Esophagus squamous epithelium (tissue), 5 donors: ENCODE data around the gene SOX18. TPM values are rescaled to one million over a fixed set of nuclear protein-coding genes. Genes with fewer than 3 reads are reported as not detected.

Experiments
- DNase-seq: peaks from one replicate; lab custom pipeline; 2025; lab: John Stamatoyannopoulos, UW
- H3K27ac ChIP-seq, 4 donors: fragments of 200-600 bp; sonication (generic); one replicate each; pipeline ENCODE4 v1.5.1; 2016 to 2019; ENCODE audit warnings: mild to moderate bottlenecking in 1 of 4
- H3K27me3 ChIP-seq, 4 donors: fragments of 200-600 bp; sonication (generic); 1 replicate in 3 of 4; 2 replicates in 1 of 4; pipeline versions ENCODE4 v1.5.1 to v1.6.0; 2017 to 2021; ENCODE audit warnings: antibody characterized with exemption in 1 of 4
- H3K36me3 ChIP-seq, 3 donors: fragments of 200-600 bp; sonication (generic); one replicate each; pipeline ENCODE4 v1.5.1; 2016 to 2019
- H3K4me1 ChIP-seq, 3 donors: fragments of 200-600 bp; sonication (generic); one replicate each; pipeline ENCODE4 v1.5.1; 2017 to 2019
- H3K4me3 ChIP-seq, 4 donors: fragments of 200-600 bp; sonication (generic); 1 replicate in 3 of 4; 2 replicates in 1 of 4; pipeline ENCODE4 v1.5.1; 2016 to 2019; ENCODE audit warnings: mild to moderate bottlenecking in 2 of 4, moderate library complexity in 1 of 4
- H3K9me3 ChIP-seq, 3 donors: fragments of 200-600 bp; sonication (generic); one replicate each; pipeline ENCODE4 v1.5.1; 2016 to 2019
- CTCF ChIP-seq, 6 experiments: fragments of 450-650 bp in 4 of 6; fragments of 200-600 bp in 2 of 6; sonication (generic) in 2 of 6; IDR thresholded peaks; one replicate each; pipeline ENCODE4 v1.5.1; 2016 to 2019; ENCODE audit warnings: antibody characterized with exemption in 6 of 6, mild to moderate bottlenecking in 4 of 6, moderate library complexity in 4 of 6
- POLR2A ChIP-seq, 4 donors: fragments of 450-650 bp; IDR thresholded peaks; one replicate each; pipeline ENCODE4 v1.6.1; 2017; ENCODE audit warnings: antibody characterized with exemption in 4 of 4, mild to moderate bottlenecking in 4 of 4, moderate library complexity in 3 of 4
- WGBS, 2 donors: methylation state at CpG; one replicate each; pipeline ENCODE4 v1.1.5; 2018; 5-methylcytosine and 5-hydroxymethylcytosine counted together
- intact Hi-C: fragments of 100-400 bp; cut with DNase I; formaldehyde crosslinking; loops from one replicate; pipeline ENCODE4 v1.15.0; 2022
- total RNA-seq, 4 donors: library from RNA; depleted of rRNA; stranded (reverse); fragments of >200 nt; gene quantifications; one replicate each; pipeline ENCODE4 v1.1.0, GENCODE V29; 2016
- donor health status: DM: yes; HTN: yes; CAD: no.

The SOX18 gene
- total RNA-seq, 4 donors from 2014 or later, result 1.3 to 4.5 (median 3.9) TPM

GRCh38 chr20:64048402-64049044 lies 916 bp downstream of the SOX18 start:
- intact Hi-C loops, result no loop called here
- Histone ChIP-seq H3K9me3 (no peaks in the 10 kb centered on the region), H3K27me3 (peaks cover 7 to 92% (median 15%) of the 10 kb centered on the region in 4 donors), H3K36me3 (no peaks in the 10 kb centered on the region), H3K4me1 (peaks cover 24 to 80% (median 35%) of the 10 kb centered on the region in 3 donors), H3K4me3 (peak overlapping the region; percentile 23 to 63 (median 42)), H3K27ac (peak overlapping the region in 3 of 4 donors; percentile 12 to 82 (median 81))
- no peak for DNase-seq
- WGBS, 2 donors, result 8% methylated on average over 38 of the region's 101 CpGs; no CpG with 5 or more reads in 1 of the 2 donors
- TF ChIP-seq CTCF (IDR thresholded peaks at IDR 0.05) (no peak), POLR2A (IDR thresholded peaks at IDR 0.05) (no peak)

- DNase-seq, result no peak
Measured at GRCh38 chr20:64047968-64048401, 1.5 kb downstream of the SOX18 start.

GRCh38 chr20:64047046-64047389 lies 2.4 kb downstream of the SOX18 start:
- Histone ChIP-seq H3K4me3 (peak overlapping the region; percentile 23 to 63 (median 42)), H3K36me3 (no peaks in the 10 kb centered on the region), H3K9me3 (no peaks in the 10 kb centered on the region), H3K4me1 (peaks cover 19 to 72% (median 33%) of the 10 kb centered on the region in 3 donors), H3K27ac (peak overlapping the region in 3 of 4 donors; percentile 34 to 81 (median 39)), H3K27me3 (peaks cover 7 to 89% (median 15%) of the 10 kb centered on the region in 4 donors)
- TF ChIP-seq POLR2A (IDR thresholded peaks at IDR 0.05), result no peak
- TF ChIP-seq CTCF (IDR thresholded peaks at IDR 0.05), result no peak
- DNase-seq, result no peak
- intact Hi-C loops, result no loop called here
- WGBS, 2 donors, result 60 to 70% methylated on average over 8 of the region's 8 CpGs

More at GRCh38 chr20:64047968-64048401, 1.5 kb downstream of the SOX18 start:
- Histone ChIP-seq H3K27ac (peak overlapping the region in 3 of 4 donors; percentile 34 to 82 (median 81)), H3K9me3 (no peaks in the 10 kb centered on the region), H3K4me1 (peaks cover 19 to 76% (median 30%) of the 10 kb centered on the region in 3 donors), H3K27me3 (peaks cover 7 to 91% (median 15%) of the 10 kb centered on the region in 4 donors), H3K36me3 (no peaks in the 10 kb centered on the region), H3K4me3 (peak overlapping the region; percentile 23 to 63 (median 42))
- intact Hi-C loops, result no loop called here
- TF ChIP-seq CTCF (IDR thresholded peaks at IDR 0.05) (no peak), POLR2A (IDR thresholded peaks at IDR 0.05) (no peak)
- WGBS, 2 donors, result 31 to 49% methylated on average over 4 to 22 of the region's 49 CpGs

GRCh38 chr20:64045346-64046011 lies 4.0 kb downstream of the SOX18 start:
- Histone ChIP-seq H3K27me3 (peaks cover 5 to 89% (median 13%) of the 10 kb centered on the region in 4 donors), H3K4me1 (peaks cover 35 to 76% (median 43%) of the 10 kb centered on the region in 3 donors), H3K4me3 (peak overlapping the region in 2 of 4 donors; percentile 44 to 63), H3K9me3 (no peaks in the 10 kb centered on the region), H3K36me3 (no peaks in the 10 kb centered on the region), H3K27ac (peak overlapping the region in 3 of 4 donors; percentile 30 to 81 (median 72))
- WGBS, 2 donors, result 38 to 57% methylated on average over 4 to 8 of the region's 11 CpGs
- intact Hi-C loops, result no loop called here
- TF ChIP-seq POLR2A (IDR thresholded peaks at IDR 0.05) (peak in 1 of 4 donors; percentile 13), CTCF (IDR thresholded peaks at IDR 0.05) (no peak)
- no peak for DNase-seq
